Tibial nerve (tissue), 4 donors: ENCODE data around the gene CAB39. TPM values are rescaled to one million over a fixed set of nuclear protein-coding genes. Genes with fewer than 3 reads are reported as not detected.
"Not testable (repeated sequence)": the region's sequence is repeated elsewhere in the genome, so short reads cannot be mapped to it uniquely, and the experiment has no call there.

ENCODE experiments used
- DNase-seq, 2 donors: peaks; one replicate each; pipeline ENCODE4 v3.0.0-alpha.2; 2019; ENCODE audit warnings: low spot score in 2 of 2
- H3K27ac ChIP-seq, 4 donors: fragments of 200-600 bp; sonication (generic) in 3 of 4; one replicate each; pipeline ENCODE4 v1.5.1; 2017 to 2019; ENCODE audit warnings: mild to moderate bottlenecking in 1 of 4
- H3K27me3 ChIP-seq, 2 donors: fragments of 200-600 bp; sonication (generic) in 1 of 2; one replicate each; pipeline versions ENCODE4 v1.5.1 to v1.6.0; 2017 to 2019
- H3K36me3 ChIP-seq, 3 donors: fragments of 200-600 bp; sonication (generic); one replicate each; pipeline ENCODE4 v1.5.1; 2018 to 2019
- H3K4me1 ChIP-seq, 4 donors: fragments of 200-600 bp; sonication (generic) in 3 of 4; one replicate each; pipeline ENCODE4 v1.5.1; 2017 to 2019
- H3K4me3 ChIP-seq, 4 donors: fragments of 200-600 bp; sonication (generic) in 3 of 4; one replicate each; pipeline ENCODE4 v1.5.1; 2017 to 2019; ENCODE audit warnings: mild to moderate bottlenecking in 1 of 4, moderate library complexity in 1 of 4
- H3K9me3 ChIP-seq, 4 donors: fragments of 200-600 bp; sonication (generic) in 3 of 4; one replicate each; pipeline ENCODE4 v1.5.1; 2017 to 2019
- CTCF ChIP-seq, 5 experiments: fragments of 200-600 bp in 3 of 5; fragments of 450-650 bp in 2 of 5; sonication (generic) in 3 of 5; IDR thresholded peaks; one replicate each; pipeline ENCODE4 v1.5.1; 2016 to 2019; ENCODE audit warnings: antibody characterized with exemption in 5 of 5, mild to moderate bottlenecking in 3 of 5, moderate library complexity in 2 of 5
- EP300 ChIP-seq, 2 donors: sonication (generic); formaldehyde crosslinking; IDR thresholded peaks; one replicate each; pipeline ENCODE4 v1.6.1; 2017; ENCODE audit warnings: antibody characterized with exemption in 2 of 2, mild to moderate bottlenecking in 1 of 2
- POLR2A ChIP-seq, 2 donors: fragments of 450-650 bp; IDR thresholded peaks; one replicate each; pipeline ENCODE4 v1.6.1; 2017; ENCODE audit warnings: antibody characterized with exemption in 2 of 2, mild to moderate bottlenecking in 2 of 2, moderate library complexity in 2 of 2
- WGBS, 2 donors: methylation state at CpG; one replicate each; pipeline ENCODE4 v1.1.5; 2018; 5-methylcytosine and 5-hydroxymethylcytosine counted together
- total RNA-seq, 4 donors: library from RNA; depleted of rRNA; stranded (reverse); fragments of >200 nt; gene quantifications; one replicate each; pipeline ENCODE4 v1.1.0, GENCODE V29; 2016

The CAB39 gene
- total RNA-seq, 4 donors from 2014 or later: 60.0 to 82.2 (median 69.7) TPM

DNA sequence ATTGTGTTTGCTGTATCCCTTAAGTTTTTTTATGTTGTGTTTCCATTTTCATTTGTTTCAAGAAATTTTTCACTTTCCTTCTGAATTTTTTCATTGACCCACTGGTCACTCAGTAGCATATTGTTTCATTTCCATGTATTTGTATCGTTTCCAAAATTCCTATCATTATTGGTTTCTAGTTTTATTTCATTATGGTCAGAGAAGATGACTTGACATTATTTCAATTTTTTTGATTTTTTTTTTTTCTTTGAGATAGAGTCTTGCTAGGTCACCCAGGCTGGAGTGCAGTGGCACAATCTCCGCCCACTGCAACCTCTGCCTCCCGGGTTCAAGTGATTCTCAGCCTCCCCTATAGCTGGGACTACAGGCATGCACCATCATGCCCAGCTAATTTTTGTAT lies 11.3 kb upstream of the CAB39 start:
- no peak for TF ChIP-seq CTCF (IDR thresholded peaks at IDR 0.05)
- no peak for TF ChIP-seq POLR2A (IDR thresholded peaks at IDR 0.05)
- no peak for TF ChIP-seq EP300 (IDR thresholded peaks at IDR 0.05)
- Histone ChIP-seq H3K4me3 (no peak overlapping the region), H3K27ac (peak overlapping the region in 2 of 4 donors; percentile 50 to 52), H3K4me1 (no peaks in the 10 kb centered on the region), H3K36me3 (no peaks in the 10 kb centered on the region), H3K27me3 (no peaks in the 10 kb centered on the region), H3K9me3 (peaks cover 0 to 10% (median 0%) of the 10 kb centered on the region in 4 donors)
- DNase-seq: no peak
- 64 to 67% methylated on average over 3 of the region's 3 CpGs for WGBS, 2 donors

DNA sequence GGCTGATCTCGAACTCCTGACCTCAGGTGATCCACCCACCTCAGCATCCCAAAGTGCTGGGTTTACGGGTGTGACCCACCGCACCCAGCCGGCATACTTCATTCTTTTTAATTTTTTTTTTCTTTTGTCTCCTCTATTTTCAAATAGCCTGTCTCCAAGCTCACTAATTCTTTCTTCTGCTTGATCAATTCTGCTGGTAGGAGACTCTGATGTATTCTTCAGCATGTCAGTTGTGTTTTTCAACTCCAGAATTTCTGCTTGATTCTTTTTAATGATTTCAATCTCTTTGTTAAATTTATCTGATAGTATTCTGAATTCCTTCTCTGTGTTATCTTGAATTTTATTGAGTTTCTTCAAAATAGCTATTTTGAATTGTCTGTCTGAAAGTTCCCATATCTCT lies 10.2 kb upstream of the CAB39 start:
- WGBS, 2 donors: 97% methylated on average over 4 of the region's 4 CpGs

GRCh38 chr2:230703514-230703913 lies 9.1 kb upstream of the CAB39 start:
- Histone ChIP-seq H3K4me1 (no peaks in the 10 kb centered on the region), H3K4me3 (no peak overlapping the region), H3K27me3 (no peaks in the 10 kb centered on the region), H3K27ac (no peak overlapping the region), H3K36me3 (no peaks in the 10 kb centered on the region), H3K9me3 (peaks cover 0 to 10% (median 0%) of the 10 kb centered on the region in 4 donors)
- WGBS, 2 donors: 66 to 78% methylated on average over 3 of the region's 3 CpGs
- no peak for DNase-seq
- TF ChIP-seq EP300 (IDR thresholded peaks at IDR 0.05) (no peak), POLR2A (IDR thresholded peaks at IDR 0.05) (no peak)

More for the DNA sequence above, 10.2 kb upstream of the CAB39 start:
- H3K36me3 ChIP-seq, H3K9me3 ChIP-seq, H3K27ac ChIP-seq, DNase-seq, H3K4me1 ChIP-seq, H3K4me3 ChIP-seq, H3K27me3 ChIP-seq: not testable (repeated sequence)

GRCh38 chr2:230706053-230706521 lies 6.6 kb upstream of the CAB39 start:
- Histone ChIP-seq H3K9me3 (peaks cover 0 to 10% (median 0%) of the 10 kb centered on the region in 4 donors), H3K27ac (no peak overlapping the region), H3K36me3 (no peaks in the 10 kb centered on the region), H3K27me3 (no peaks in the 10 kb centered on the region), H3K4me3 (no peak overlapping the region), H3K4me1 (no peaks in the 10 kb centered on the region)
- DNase-seq: no peak
- no peak for TF ChIP-seq POLR2A (IDR thresholded peaks at IDR 0.05)
- no peak for TF ChIP-seq EP300 (IDR thresholded peaks at IDR 0.05)
- TF ChIP-seq CTCF (IDR thresholded peaks at IDR 0.05): no peak
- 63 to 71% methylated on average over 3 of the region's 3 CpGs for WGBS, 2 donors

- Histone ChIP-seq H3K27ac (no peak overlapping the region), H3K4me3 (no peak overlapping the region), H3K4me1 (peaks cover 0 to 8% (median 0%) of the 10 kb centered on the region in 4 donors), H3K27me3 (no peaks in the 10 kb centered on the region), H3K9me3 (peaks cover 0 to 6% (median 0%) of the 10 kb centered on the region in 4 donors), H3K36me3 (no peaks in the 10 kb centered on the region)
- no peak for TF ChIP-seq EP300 (IDR thresholded peaks at IDR 0.05)
- no peak for TF ChIP-seq POLR2A (IDR thresholded peaks at IDR 0.05)
- TF ChIP-seq CTCF (IDR thresholded peaks at IDR 0.05): no peak
- 52 to 63% methylated on average over 8 of the region's 8 CpGs for WGBS, 2 donors
- no peak for DNase-seq
These were observed 5.7 kb upstream of the CAB39 start for GRCh38 chr2:230706966-230707365.

GRCh38 chr2:230708204-230708603 lies 4.4 kb upstream of the CAB39 start:
- DNase-seq: no peak
- TF ChIP-seq EP300 (IDR thresholded peaks at IDR 0.05) (no peak), POLR2A (IDR thresholded peaks at IDR 0.05) (no peak), CTCF (IDR thresholded peaks at IDR 0.05) (no peak)
- 64 to 70% methylated on average over 7 of the region's 7 CpGs for WGBS, 2 donors
- H3K27ac ChIP-seq: no peak overlapping the region
- no peaks in the 10 kb centered on the region for H3K36me3 ChIP-seq
- H3K4me3 ChIP-seq: no peak overlapping the region
- no peaks in the 10 kb centered on the region for H3K9me3 ChIP-seq
- no peaks in the 10 kb centered on the region for H3K27me3 ChIP-seq
- H3K4me1 ChIP-seq: peaks cover 0 to 10% (median 0%) of the 10 kb centered on the region in 4 donors
